Islet precursor cell (in vitro differentiated cells): Measurements from ENCODE around the gene DCAF8L1.
A peak's percentile ranks its signal among the peaks of the same experiment; 100 is the strongest.
"Not testable (repeated sequence)": the region's sequence is repeated elsewhere in the genome, so short reads cannot be mapped to it uniquely, and the experiment has no call there.

ENCODE experiments used
- DNase-seq: peaks from one replicate; pipeline ENCODE4 v3.0.0-alpha.2; 2018

DCAF8L1 gene

GRCh38 chrX:27981349-27981748 lies at the start of gene DCAF8L1:
DCAF8L1 (minus strand) TSS chrX:27981449; CDS start chrX:27981334, 115 bp downstream.
- no peak for DNase-seq

GRCh38 chrX:28022371-28022770 lies 41.1 kb upstream of the DCAF8L1 start:
- no peak for DNase-seq

- no peak for DNase-seq
These were observed 35.6 kb upstream of the DCAF8L1 start for GRCh38 chrX:28016823-28017222.

GRCh38 chrX:28015993-28016392 lies 34.7 kb upstream of the DCAF8L1 start:
- DNase-seq = no peak

- no peak for DNase-seq
These were observed 29.6 kb upstream of the DCAF8L1 start for GRCh38 chrX:28010875-28011274.

GRCh38 chrX:27998666-27999065 lies 17.4 kb upstream of the DCAF8L1 start:
- DNase-seq = no peak

- DNase-seq = no peak
These were observed 16.4 kb upstream of the DCAF8L1 start for GRCh38 chrX:27997622-27998021.

- no peak for DNase-seq
These were observed 14.9 kb upstream of the DCAF8L1 start for GRCh38 chrX:27996132-27996531.

- no peak for DNase-seq
These were observed 14.4 kb upstream of the DCAF8L1 start for GRCh38 chrX:27995611-27996010.

- peak; percentile 49 for DNase-seq
These were observed 6.8 kb upstream of the DCAF8L1 start for GRCh38 chrX:27987862-27988646.

- not testable (repeated sequence) for DNase-seq
These were observed 4.3 kb downstream of the DCAF8L1 start for GRCh38 chrX:27976934-27977333.

- DNase-seq = no peak
These were observed 5.0 kb downstream of the DCAF8L1 start for GRCh38 chrX:27976284-27976683.

GRCh38 chrX:27968878-27969277 lies 12.4 kb downstream of the DCAF8L1 start:
- no peak for DNase-seq

- no peak for DNase-seq
These were observed 12.9 kb downstream of the DCAF8L1 start for GRCh38 chrX:27968352-27968751.

- no peak for DNase-seq
These were observed 14.3 kb downstream of the DCAF8L1 start for GRCh38 chrX:27966955-27967354.

- DNase-seq = no peak
These were observed 14.8 kb downstream of the DCAF8L1 start for GRCh38 chrX:27966492-27966891.

- not testable (repeated sequence) for DNase-seq
These were observed 15.9 kb downstream of the DCAF8L1 start for GRCh38 chrX:27965348-27965747.

GRCh38 chrX:27964432-27964831 lies 16.8 kb downstream of the DCAF8L1 start:
- DNase-seq = no peak

GRCh38 chrX:27960410-27960809 lies 20.8 kb downstream of the DCAF8L1 start:
- DNase-seq = not testable (repeated sequence)

GRCh38 chrX:27953171-27953570 lies 28.1 kb downstream of the DCAF8L1 start:
- no peak for DNase-seq

- DNase-seq = no peak
These were observed 47.9 kb downstream of the DCAF8L1 start for GRCh38 chrX:27933361-27933760.
